Tibial nerve (tissue), 3 donors: ENCODE results near the gene FCGR1A.
"Not testable (repeated sequence)": the region's sequence is repeated elsewhere in the genome, so short reads cannot be mapped to it uniquely, and the experiment has no call there.

ENCODE experiments used
- CTCF ChIP-seq, 5 experiments: fragments of 200-600 bp in 3 of 5; fragments of 450-650 bp in 2 of 5; sonication (generic) in 3 of 5; IDR thresholded peaks; one replicate each; pipeline ENCODE4 v1.5.1; 2016 to 2019; ENCODE audit warnings: antibody characterized with exemption in 5 of 5, mild to moderate bottlenecking in 3 of 5, moderate library complexity in 2 of 5
- POLR2A ChIP-seq, 2 donors: fragments of 450-650 bp; IDR thresholded peaks; one replicate each; pipeline ENCODE4 v1.6.1; 2017; ENCODE audit warnings: antibody characterized with exemption in 2 of 2, mild to moderate bottlenecking in 2 of 2, moderate library complexity in 2 of 2

GRCh38 chr1:149783868-149784267 lies 1.4 kb downstream of the FCGR1A start:
- not testable (repeated sequence) for TF ChIP-seq POLR2A, CTCF (IDR thresholded peaks at IDR 0.05)
